Measurements from ENCODE around the gene CALHM2. TPM values are rescaled to one million over a fixed set of nuclear protein-coding genes. Genes with fewer than 3 reads are reported as not detected.
A peak's percentile ranks its signal among the peaks of the same experiment; 100 is the strongest.

Gene CALHM2
- total RNA-seq, 1 experiment from 2014 or later = 5.9 TPM

DNA sequence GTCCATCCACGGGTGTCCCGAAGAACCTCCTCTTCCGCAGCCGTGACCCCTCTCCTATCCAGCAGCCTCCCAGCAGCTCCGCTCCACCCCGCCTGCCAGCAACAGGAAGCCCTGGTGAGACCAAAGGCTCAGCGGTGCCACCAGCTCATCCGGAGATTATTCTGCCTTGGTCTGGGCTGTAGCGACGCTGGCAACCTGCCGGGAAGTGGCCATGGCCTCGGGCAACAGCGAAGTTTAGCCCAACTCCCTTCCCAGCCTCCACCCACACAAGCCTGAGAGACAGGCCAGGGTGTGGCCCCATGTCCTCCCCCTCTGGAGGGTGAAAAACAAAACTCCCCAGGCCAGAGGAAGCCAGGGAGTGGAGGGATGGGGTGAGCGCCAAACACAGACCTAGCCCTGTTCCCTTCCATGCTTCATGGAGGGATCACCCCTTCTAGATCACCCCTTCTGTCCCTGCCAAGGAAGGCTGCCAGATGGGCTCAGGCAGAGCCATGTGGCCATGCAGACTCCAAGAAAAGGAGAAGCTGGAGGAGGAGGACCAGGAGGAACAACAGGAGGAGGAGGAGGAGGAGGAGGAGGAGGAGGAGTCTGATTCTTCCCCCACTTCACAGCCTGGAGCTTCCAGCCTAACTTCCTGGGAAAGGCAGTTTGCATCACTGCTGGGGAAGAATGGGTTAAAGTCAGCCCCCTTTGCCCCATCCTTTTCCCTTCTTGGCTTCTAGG, 918 bp downstream of the CALHM2 start:
- DNase-seq (ENCODE audit: low read depth, low spot score) (no peak), ATAC-seq (peak; percentile 69)
- intact Hi-C loops (cut with micrococcal nuclease; ENCODE audit: unreplicated experiment) = no loop called here
- Histone ChIP-seq H3K4me3 (ENCODE audit: low read depth in 2 of 2, low read length in 2 of 2) (peak overlapping the region; percentile 34 to 46), H3K36me3 (ENCODE audit: control insufficient read depth, insufficient read depth, low read length) (peaks cover 5% of the 10 kb centered on the region; the same call in 1 of the 2 replicates), H3K9me3 (ENCODE audit: control insufficient read depth, insufficient read depth, low read depth, low read length) (no peaks in the 10 kb centered on the region), H3K27me3 (ENCODE audit: control insufficient read depth, insufficient read depth, low read length) (no peaks in the 10 kb centered on the region), H3K4me1 (ENCODE audit: control insufficient read depth, insufficient read depth, low read length) (peaks cover 17% of the 10 kb centered on the region), H3K27ac (ENCODE audit: low read length) (peak overlapping the region; percentile 62)
- ChIA-PET CTCF (interaction anchor here (0.6 kb wide), 1 partner anchor 260 kb away, joined by 5 read pairs; no protein-coding TSS in a partner anchor), POLR2A (interaction anchor here (0.7 kb wide), 1 partner anchor 291 kb away, joined by 4 read pairs; no protein-coding TSS in a partner anchor)
- TF ChIP-seq POLR2AphosphoS5 (IDR thresholded peaks at IDR 0.05; ENCODE audit: low read depth, low read length) (0 out of 2 replicates have a peak, but pooled peaks have one; percentile 44), SIN3A (IDR thresholded peaks at IDR 0.05; ENCODE audit: borderline replicate concordance, insufficient read depth, low read depth, low read length) (no peak), TCF7L2 (IDR thresholded peaks at IDR 0.05; ENCODE audit: low read depth, low read length) (peak; percentile 38; the same call in 1 of the 2 replicates)
- TF ChIP-seq, protein P1, sequence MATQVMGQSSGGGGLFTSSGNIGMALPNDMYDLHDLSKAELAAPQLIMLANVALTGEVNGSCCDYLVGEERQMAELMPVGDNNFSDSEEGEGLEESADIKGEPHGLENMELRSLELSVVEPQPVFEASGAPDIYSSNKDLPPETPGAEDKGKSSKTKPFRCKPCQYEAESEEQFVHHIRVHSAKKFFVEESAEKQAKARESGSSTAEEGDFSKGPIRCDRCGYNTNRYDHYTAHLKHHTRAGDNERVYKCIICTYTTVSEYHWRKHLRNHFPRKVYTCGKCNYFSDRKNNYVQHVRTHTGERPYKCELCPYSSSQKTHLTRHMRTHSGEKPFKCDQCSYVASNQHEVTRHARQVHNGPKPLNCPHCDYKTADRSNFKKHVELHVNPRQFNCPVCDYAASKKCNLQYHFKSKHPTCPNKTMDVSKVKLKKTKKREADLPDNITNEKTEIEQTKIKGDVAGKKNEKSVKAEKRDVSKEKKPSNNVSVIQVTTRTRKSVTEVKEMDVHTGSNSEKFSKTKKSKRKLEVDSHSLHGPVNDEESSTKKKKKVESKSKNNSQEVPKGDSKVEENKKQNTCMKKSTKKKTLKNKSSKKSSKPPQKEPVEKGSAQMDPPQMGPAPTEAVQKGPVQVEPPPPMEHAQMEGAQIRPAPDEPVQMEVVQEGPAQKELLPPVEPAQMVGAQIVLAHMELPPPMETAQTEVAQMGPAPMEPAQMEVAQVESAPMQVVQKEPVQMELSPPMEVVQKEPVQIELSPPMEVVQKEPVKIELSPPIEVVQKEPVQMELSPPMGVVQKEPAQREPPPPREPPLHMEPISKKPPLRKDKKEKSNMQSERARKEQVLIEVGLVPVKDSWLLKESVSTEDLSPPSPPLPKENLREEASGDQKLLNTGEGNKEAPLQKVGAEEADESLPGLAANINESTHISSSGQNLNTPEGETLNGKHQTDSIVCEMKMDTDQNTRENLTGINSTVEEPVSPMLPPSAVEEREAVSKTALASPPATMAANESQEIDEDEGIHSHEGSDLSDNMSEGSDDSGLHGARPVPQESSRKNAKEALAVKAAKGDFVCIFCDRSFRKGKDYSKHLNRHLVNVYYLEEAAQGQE (IDR thresholded peaks at IDR 0.05; ENCODE audit: insufficient read depth in 1 of 2, low read depth in 2 of 2, low read length in 1 of 2) = no peak
- in situ Hi-C loops (cut with HindIII; ENCODE audit: low pct_unique_long_range_greater_than_20kb, low sequenced_read_pairs) = no loop called here
- no TSS peak for BruUV-seq (replicated peaks)

DNA sequence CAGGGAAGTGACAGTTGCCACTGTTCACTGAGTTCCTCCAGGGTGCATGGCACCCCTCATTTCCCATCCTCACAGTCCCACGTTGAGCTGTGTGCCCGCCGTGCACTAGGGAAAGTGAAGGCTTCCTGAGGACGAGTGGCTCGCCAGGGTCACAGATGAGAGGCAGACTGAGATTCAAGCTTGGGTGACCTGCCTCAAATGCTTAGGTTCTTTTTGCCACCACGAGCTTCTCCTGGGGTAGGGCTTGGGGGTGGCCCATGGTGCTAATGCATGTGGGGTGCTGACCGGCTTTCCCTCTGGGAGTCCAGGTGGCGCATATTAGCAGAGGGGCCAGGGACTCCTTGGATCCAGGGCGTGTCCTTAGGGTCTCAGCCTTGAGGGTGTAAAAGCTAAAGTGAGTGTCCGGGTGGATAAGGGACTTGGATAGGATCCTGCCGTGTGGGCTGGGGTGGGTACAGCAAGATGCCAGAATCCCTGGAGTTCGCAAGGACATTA, 1.9 kb downstream of the CALHM2 start:
- no peak for DNase-seq (ENCODE audit: low read depth, low spot score)
- ATAC-seq = no peak
- Histone ChIP-seq H3K27ac (ENCODE audit: low read length) (peak overlapping the region; percentile 62), H3K36me3 (ENCODE audit: control insufficient read depth, insufficient read depth, low read length) (peaks cover 8% of the 10 kb centered on the region; the same call in 1 of the 2 replicates), H3K4me3 (ENCODE audit: low read depth in 2 of 2, low read length in 2 of 2) (peak overlapping the region in 1 of 2 experiments; percentile 46; a peak in 1 of 4 replicates), H3K27me3 (ENCODE audit: control insufficient read depth, insufficient read depth, low read length) (no peaks in the 10 kb centered on the region), H3K4me1 (ENCODE audit: control insufficient read depth, insufficient read depth, low read length) (peaks cover 17% of the 10 kb centered on the region), H3K9me3 (ENCODE audit: control insufficient read depth, insufficient read depth, low read depth, low read length) (no peaks in the 10 kb centered on the region)
- BruUV-seq (replicated peaks) = no TSS peak
- TF ChIP-seq POLR2AphosphoS5 (IDR thresholded peaks at IDR 0.05; ENCODE audit: low read depth, low read length) (no peak), SIN3A (IDR thresholded peaks at IDR 0.05; ENCODE audit: borderline replicate concordance, insufficient read depth, low read depth, low read length) (no peak), TCF7L2 (IDR thresholded peaks at IDR 0.05; ENCODE audit: low read depth, low read length) (no peak)
- TF ChIP-seq, protein P1 (IDR thresholded peaks at IDR 0.05; ENCODE audit: insufficient read depth in 1 of 2, low read depth in 2 of 2, low read length in 1 of 2) = no peak
- TF ChIP-seq, protein P2, sequence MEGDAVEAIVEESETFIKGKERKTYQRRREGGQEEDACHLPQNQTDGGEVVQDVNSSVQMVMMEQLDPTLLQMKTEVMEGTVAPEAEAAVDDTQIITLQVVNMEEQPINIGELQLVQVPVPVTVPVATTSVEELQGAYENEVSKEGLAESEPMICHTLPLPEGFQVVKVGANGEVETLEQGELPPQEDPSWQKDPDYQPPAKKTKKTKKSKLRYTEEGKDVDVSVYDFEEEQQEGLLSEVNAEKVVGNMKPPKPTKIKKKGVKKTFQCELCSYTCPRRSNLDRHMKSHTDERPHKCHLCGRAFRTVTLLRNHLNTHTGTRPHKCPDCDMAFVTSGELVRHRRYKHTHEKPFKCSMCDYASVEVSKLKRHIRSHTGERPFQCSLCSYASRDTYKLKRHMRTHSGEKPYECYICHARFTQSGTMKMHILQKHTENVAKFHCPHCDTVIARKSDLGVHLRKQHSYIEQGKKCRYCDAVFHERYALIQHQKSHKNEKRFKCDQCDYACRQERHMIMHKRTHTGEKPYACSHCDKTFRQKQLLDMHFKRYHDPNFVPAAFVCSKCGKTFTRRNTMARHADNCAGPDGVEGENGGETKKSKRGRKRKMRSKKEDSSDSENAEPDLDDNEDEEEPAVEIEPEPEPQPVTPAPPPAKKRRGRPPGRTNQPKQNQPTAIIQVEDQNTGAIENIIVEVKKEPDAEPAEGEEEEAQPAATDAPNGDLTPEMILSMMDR (IDR thresholded peaks at IDR 0.05) = no peak
- in situ Hi-C loops (cut with HindIII; ENCODE audit: low pct_unique_long_range_greater_than_20kb, low sequenced_read_pairs) = no loop called here
- ChIA-PET POLR2A (interaction anchor here (0.6 kb wide), 1 partner anchor 40 kb away, joined by 4 read pairs; no protein-coding TSS in a partner anchor), CTCF (interaction anchor here (0.7 kb wide), 1 partner anchor 35 kb away, joined by 3 read pairs; no protein-coding TSS in a partner anchor)
- intact Hi-C loops (cut with micrococcal nuclease; ENCODE audit: unreplicated experiment) = no loop called here

All from Panc1 (cell line).